ENCODE data around the gene CD70.
A peak's percentile ranks its signal among the peaks of the same experiment; 100 is the strongest.
"Not testable (repeated sequence)": the region's sequence is repeated elsewhere in the genome, so short reads cannot be mapped to it uniquely, and the experiment has no call there.

Gene CD70

DNA sequence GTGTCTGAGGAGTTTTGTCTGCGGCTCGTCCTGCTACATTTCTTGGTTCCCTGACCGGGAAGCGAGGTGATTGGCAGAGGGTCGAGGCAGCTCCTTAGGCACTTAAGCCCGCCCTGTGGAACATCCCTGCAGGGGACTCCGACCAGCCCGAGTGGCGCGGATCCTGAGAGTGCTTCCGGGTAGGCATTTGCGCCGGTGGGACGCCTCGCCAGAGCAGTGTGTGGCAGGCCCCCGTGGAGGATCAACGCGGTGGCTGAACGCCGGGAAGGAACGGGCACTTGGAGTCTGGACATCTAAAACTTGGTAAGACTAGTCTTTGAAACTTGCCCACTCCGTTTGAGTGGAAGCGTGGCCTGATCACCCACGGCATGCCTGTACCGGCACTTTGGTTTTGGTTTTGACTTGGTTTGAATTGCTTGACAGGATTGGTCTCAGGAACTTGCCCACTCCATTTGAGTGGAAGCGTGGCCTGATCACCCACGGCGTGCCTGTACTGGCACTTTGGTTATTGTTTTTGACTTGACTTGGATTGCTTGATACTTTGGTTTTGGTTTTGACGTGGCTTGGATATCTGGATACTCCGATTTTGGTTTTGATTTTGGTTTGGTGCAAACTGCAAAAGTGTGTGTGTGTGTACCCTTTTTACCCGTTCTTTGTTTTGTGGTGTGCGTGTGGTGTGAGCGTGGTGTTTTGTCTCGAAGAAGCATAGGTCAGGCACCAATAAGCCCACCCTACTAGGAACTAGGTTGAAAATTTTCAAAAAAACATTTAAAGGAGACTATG, 6.7 kb upstream of the CD70 start:
- DNase-seq, result not testable (repeated sequence)

- no peak for DNase-seq
Measured at GRCh38 chr19:6596621-6597020, 5.7 kb upstream of the CD70 start.

DNA sequence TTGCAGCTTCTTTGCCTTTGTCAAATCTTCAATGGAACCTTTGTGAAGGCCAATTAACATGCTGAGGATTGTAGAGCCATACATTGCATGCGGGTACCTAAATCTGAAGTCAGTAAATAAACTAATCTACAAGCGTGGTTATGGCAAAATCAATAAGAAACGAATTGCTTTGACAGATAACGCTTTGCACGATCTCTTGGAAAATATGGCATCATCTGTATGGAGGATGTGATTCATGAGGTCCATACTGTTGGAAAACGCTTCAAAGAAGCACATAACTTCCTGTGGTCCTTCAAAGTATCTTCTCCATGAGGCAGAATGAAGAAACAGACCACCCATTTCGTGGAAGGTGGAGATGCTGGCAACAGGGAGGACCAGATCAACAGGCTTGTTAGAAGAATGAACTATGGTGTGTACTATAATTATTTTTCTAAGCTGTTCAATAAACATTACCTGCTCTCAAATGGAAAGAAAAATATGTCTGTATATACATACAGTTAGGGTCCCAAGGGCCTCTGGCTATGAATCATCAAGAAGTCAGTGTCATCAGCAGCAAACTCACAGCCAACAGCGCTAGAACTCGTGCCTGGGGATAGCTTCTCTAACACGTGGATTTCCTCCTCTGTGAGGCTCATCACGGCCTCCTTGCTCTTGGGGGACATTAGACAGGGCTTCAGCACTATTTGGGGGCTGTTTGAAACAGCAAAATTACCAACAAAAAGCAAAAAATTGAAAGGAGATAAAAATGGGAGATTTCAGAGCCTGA, 2.9 kb upstream of the CD70 start:
- no peak for DNase-seq

DNA sequence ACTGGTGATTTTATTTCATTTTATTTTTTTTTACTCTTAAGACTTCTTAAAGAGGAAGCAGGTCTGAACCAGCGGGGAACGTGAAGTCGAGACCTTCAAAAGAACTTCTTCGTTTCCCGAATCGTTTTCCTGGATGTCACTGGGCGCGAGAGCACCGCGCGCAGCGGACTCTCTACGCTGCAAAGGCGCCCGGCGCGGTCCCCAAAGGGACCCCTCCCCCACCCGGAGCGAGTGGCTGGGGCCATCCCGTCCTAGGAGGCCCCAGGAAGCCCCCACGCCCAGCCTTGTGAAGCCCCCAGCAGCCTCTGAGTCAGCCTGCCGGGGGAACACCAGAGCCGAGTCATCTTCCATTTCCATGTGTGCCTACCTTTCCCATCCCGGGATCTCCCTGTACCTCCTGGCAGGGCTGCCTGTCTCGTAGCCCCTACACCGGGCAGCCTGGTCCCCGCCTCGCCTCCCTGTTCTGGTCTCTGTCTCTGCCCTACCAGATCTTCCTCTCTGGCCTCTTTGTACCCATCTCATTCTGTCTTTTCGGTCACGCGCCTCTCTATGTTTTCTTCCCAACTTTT, 608 bp downstream of the CD70 start:
- no peak for DNase-seq

DNA sequence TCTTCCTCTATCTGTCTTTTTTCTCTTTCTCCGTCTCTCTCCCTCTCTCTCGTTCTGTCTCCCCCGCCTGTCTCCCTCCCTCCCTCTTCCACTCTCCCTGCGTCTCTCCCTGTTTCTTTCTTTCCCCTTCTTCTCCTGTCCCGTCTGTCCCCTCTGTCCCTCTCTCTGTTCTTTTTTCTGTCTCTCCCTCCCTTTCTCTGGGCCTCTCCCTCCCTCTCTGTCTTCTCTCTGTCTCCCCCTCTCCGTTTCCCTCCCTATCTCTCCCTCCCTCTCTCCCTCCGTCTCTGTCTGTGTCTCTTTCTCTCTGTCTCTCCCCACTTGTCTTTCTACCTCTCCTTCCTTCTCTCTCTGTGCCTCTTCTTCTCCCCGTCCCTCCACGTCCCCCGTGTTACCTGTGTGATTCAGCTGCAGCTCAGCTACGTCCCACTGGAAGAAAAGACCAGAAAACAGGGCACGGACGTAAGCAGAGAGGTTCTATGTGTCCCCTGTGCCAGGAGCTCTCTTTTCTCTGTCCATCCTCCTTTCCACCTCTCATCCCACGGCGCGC, 1.2 kb downstream of the CD70 start:
- DNase-seq, result no peak

DNA sequence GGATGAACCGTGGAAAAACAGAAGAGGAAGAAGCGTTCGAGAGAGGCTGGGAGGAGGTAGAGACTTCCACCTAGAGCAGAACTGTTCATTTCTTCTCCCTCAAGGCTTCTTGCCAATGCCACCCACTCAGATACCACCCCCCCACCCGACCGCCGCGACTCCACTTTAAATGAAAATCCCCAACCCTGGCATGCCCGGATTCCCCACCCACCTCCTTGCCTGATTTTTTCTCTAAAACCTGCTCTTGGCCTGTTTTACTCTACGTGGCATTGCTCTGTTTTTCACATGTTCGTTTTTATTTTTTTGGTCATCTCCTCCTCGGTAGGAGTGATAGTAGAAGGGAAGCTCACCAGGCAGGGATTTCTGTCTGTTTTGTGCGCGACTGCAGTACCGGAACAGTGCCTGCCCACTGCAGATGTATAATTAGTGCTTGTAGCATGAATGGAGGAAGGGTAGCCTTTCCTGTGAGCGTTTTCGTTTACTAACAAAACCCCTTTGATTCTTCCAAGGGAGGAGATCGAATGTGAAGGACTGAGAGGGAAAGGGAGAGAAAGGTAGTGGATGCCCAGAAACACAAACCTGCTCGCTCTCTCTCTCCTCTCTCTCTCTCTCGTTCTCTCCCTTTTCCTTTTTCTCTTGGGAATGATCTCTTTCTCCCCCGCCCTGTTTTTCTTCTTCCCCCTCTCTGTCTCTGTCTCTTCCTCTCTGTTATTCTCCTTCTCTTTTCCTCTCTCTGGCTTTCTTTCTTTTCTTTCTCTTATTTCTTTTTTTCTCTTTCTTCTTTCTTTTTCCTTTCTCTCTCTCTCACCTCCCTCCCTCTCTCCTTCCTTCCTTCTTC, 2.2 kb downstream of the CD70 start:
- no peak for DNase-seq

DNA sequence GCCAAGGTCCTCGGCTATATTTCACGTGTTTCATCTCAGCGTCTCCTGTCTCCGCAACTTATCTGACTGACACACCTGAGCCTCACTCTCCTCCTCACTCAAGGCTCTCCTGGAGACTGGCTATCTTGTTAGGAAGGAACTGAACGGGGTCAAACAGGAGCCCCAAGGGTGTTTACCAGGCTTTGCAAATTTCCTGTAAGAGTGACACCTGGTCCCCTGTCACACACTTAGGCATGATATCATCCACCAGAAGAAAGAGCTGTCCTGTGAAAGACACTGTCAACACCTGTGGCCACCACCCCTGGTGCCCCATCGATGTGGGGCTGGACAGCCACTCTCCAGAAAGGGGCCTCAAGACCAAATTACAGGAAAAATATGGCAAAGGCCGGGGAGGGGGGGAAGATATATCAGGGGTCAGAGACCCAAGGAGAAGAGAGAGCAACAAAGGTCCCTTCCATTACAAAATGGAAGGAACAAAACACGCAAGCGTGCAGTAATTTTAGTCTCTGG, 2.9 kb downstream of the CD70 start:
- peak; percentile 45 for DNase-seq

DNA sequence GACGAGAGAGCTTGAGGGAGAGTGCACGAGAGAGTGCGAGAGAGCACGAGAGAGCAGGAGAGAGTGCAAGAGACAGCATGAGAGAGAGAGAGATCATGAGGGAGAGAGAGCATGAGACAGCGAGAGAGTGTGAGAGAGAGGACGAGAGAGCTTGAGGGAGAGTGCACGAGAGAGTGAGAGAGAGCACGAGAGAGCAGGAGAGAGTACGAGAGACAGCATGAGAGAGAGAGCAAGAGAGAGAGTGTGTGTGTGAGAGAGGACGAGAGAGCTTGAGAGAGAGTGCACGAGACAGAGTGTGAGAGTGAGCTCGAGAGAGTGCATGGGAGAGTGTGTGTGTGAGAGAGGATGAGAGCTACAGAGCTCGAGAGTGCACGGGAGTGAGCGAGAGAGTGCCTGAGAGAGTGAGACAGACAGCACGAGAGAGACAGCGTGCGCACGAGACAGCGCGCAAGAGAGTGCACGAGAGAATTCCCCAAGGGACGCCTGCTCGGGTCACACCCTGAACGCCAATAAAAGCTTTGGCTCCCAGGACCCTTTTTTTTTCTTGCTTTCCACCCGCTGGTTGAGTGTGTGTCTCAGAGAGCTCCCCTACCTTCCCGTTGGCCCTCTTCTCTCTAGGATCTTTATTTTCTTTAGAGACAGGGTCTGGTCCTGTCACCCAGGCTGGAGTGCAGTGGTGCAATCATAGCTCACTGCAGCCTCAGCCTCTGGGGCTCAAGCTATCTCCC, 3.7 kb downstream of the CD70 start:
- DNase-seq, result peak; percentile 55

DNA sequence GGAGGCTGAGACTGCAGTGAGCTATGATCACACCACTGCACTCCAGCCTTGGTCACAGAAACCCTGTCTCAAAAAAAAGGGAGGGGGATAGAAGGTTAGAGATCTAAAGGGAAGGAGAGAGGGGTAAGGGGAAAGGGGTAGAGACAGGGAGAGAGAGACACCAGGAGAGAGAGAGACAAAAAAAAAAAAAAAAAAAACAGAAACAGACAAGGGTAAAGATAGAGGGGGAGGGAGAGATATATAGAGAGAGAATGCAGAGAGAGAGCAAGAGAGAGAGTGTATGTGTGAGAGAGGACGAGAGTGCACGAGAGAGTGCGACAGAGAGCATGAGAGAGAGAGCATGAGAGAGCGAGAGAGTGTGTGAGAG, 4.2 kb downstream of the CD70 start:
- no peak for DNase-seq

- no peak for DNase-seq
Measured at GRCh38 chr19:6586056-6586455, 4.9 kb downstream of the CD70 start.

- DNase-seq, result not testable (repeated sequence)
Measured at GRCh38 chr19:6582515-6583484, 8.2 kb downstream of the CD70 start.

DNA sequence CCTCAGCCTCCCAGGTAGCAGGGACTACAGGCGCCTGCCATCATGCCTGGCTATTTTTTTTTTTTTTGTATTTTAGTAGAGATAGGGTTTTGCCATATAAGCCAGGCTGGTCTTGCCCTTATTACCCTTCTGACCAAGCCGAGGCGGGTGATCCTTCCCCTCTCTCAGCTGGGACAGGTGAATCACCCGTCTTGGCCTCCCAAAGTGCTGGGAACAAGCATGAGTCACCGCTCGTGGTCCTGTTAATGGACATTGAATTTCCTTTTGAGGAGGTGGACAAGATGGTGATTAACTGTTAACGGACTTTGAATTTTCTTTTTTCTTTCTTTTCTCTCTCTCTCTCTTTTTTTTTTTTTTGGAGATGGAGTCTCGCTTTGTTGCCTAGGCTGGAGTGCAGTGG, 10.6 kb downstream of the CD70 start:
- no peak for DNase-seq

GRCh38 chr19:6579450-6580178, 11.3 kb downstream of the CD70 start:
- DNase-seq, result peak; percentile 37

DNA sequence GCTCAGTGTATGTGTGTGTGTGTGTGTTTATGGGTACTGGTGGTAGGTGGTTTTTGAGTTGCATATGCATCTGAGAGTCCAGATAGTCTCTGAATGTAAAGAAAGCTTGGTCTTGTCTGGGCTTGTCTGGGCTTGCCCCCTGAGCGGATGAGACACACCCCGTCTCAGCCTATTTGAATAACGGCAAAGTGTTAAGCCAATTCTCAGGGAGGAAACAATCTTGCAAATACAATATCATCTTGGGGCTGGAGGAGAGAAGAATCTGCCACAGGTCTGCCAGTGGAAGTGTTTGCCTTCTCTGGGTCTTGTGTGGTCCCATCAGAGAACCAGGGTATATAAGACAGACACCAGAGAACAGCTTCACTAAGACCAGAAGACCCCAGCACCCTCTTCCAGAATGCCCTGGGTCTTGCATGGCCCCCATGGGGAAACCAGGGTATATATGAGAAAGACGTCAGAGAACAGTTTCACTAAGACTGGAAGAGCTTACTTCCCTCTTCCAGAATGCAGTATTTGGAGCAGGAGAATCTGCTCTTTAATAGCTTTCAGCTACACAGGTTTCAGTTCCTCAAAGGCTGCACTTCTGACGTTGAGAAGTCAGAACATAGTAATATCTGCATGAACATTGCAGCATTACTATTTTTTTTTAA, 13.3 kb downstream of the CD70 start:
- DNase-seq, result peak; percentile 97

- peak; percentile 92 for DNase-seq
Measured at GRCh38 chr19:6576869-6577475, 14.0 kb downstream of the CD70 start.

- DNase-seq, result no peak
Measured at GRCh38 chr19:6573350-6573749, 17.6 kb downstream of the CD70 start.

- no peak for DNase-seq
Measured at GRCh38 chr19:6572217-6572616, 18.7 kb downstream of the CD70 start.

- no peak for DNase-seq
Measured at GRCh38 chr19:6571167-6571566, 19.8 kb downstream of the CD70 start.

DNA sequence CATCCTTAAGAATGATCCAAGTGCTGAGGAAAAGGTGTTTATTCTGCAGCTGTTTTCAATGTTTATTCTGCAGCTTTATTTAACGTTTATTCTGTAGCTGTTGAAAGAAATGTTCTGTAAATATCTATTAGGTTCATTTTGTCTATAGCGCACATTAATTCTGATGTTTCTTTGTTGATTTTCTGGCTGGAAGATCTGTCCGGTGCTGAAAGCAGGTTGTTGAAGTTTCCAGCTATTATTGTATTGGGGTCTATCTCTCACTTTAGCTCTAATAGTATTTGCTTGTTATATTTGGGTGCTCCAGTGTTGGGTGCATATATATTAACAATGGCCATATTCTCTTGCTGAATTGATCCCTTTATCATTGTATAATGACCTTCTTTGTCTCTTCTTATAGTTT, 20.2 kb downstream of the CD70 start:
- no peak for DNase-seq

Measured in hematopoietic multipotent progenitor cell treated with erythropoietin and hydrocortisone succinate and interleukin-3 and kit ligand, for 8 days (in vitro differentiated cells).